Activated effector memory CD4-positive, alpha-beta T cell treated with Interleukin-2 at 50 U/mL for 16 hours (primary cell): ENCODE measurements around the gene LRRC45.

Source experiments
- DNase-seq: peaks from one replicate; pipeline ENCODE4 v3.0.0-alpha.2; 2020

LRRC45 gene

GRCh38 chr17:82020572-82021106 is 2.5 kb upstream of the LRRC45 start:
- no peak for DNase-seq

GRCh38 chr17:82021107-82021899 is 1.8 kb upstream of the LRRC45 start:
- peak; percentile 35 for DNase-seq

GRCh38 chr17:82021900-82022309 is 1.2 kb upstream of the LRRC45 start:
- no peak for DNase-seq

- no peak for DNase-seq
These were observed 660 bp upstream of the LRRC45 start, which contains the start of gene CENPX for GRCh38 chr17:82022310-82022980. Gene CENPX (minus strand): TSS chr17:82022878. CDS start chr17:82022861, 17 bp downstream.

GRCh38 chr17:82023447-82024241 is 539 bp downstream of the LRRC45 start:
- DNase-seq = no peak

GRCh38 chr17:82024859-82025258 is 1.8 kb downstream of the LRRC45 start:
- no peak for DNase-seq

- DNase-seq = no peak
These were observed 2.4 kb downstream of the LRRC45 start for GRCh38 chr17:82025401-82026107.

- DNase-seq = no peak
These were observed 5.1 kb downstream of the LRRC45 start for GRCh38 chr17:82028246-82028645.

GRCh38 chr17:82028966-82029365 is 5.9 kb downstream of the LRRC45 start:
- DNase-seq = no peak

- no peak for DNase-seq
These were observed 6.3 kb downstream of the LRRC45 start for GRCh38 chr17:82029391-82029790.

GRCh38 chr17:82029990-82030469 is 6.9 kb downstream of the LRRC45 start:
- no peak for DNase-seq

- DNase-seq = peak; percentile 75
These were observed 7.6 kb downstream of the LRRC45 start for GRCh38 chr17:82030470-82031302.

GRCh38 chr17:82031303-82031884 is 8.3 kb downstream of the LRRC45 start, which contains the start of gene RAC3:
Gene RAC3 (plus strand): TSS chr17:82031678. CDS start chr17:82031762, 84 bp downstream.
- DNase-seq = no peak

GRCh38 chr17:82031885-82032627 is 9.0 kb downstream of the LRRC45 start:
- DNase-seq = no peak

GRCh38 chr17:82033359-82034085 is 10.4 kb downstream of the LRRC45 start:
- no peak for DNase-seq

GRCh38 chr17:82034371-82035011 is 11.4 kb downstream of the LRRC45 start:
- DNase-seq = no peak

GRCh38 chr17:82035488-82035887 is 12.4 kb downstream of the LRRC45 start:
- DNase-seq = no peak

- DNase-seq = no peak
These were observed 13.0 kb downstream of the LRRC45 start for GRCh38 chr17:82035956-82036633.
